NCI-H2107 treated with DMSO at 0.1 percent for 48 hours (cell line): ENCODE results near the gene DHODH.
A peak's percentile ranks its signal among the peaks of the same experiment; 100 is the strongest.
"Not testable (repeated sequence)": the region's sequence is repeated elsewhere in the genome, so short reads cannot be mapped to it uniquely, and the experiment has no call there.

Experiments used
- DNase-seq: peaks from one replicate; lab custom pipeline; 2025; ENCODE audit not compliant: unreplicated experiment; lab: John Stamatoyannopoulos, UW

The DHODH gene

GRCh38 chr16:72008424-72009216 lies at the start of gene DHODH:
Gene DHODH, plus strand, starts transcription at chr16:72008744. Its CDS starts 21 bp downstream, at chr16:72008765.
- peak; percentile 95 for DNase-seq

GRCh38 chr16:71961066-71962039 lies 47.2 kb upstream of the DHODH start:
- peak; percentile 81 for DNase-seq

- DNase-seq: no peak
Observed at GRCh38 chr16:71963125-71963875, 45.2 kb upstream of the DHODH start.

GRCh38 chr16:71965223-71965622 lies 43.3 kb upstream of the DHODH start:
- DNase-seq: no peak

- no peak for DNase-seq
Observed at GRCh38 chr16:71966932-71967331, 41.6 kb upstream of the DHODH start.

GRCh38 chr16:71969353-71969752 lies 39.2 kb upstream of the DHODH start:
- DNase-seq: no peak

- no peak for DNase-seq
Observed at GRCh38 chr16:71971571-71971970, 37.0 kb upstream of the DHODH start.

GRCh38 chr16:71972356-71972755 lies 36.2 kb upstream of the DHODH start:
- no peak for DNase-seq

GRCh38 chr16:71973001-71973400 lies 35.5 kb upstream of the DHODH start:
- DNase-seq: no peak

GRCh38 chr16:71974068-71974818 lies 34.3 kb upstream of the DHODH start:
- DNase-seq: no peak

- no peak for DNase-seq
Observed at GRCh38 chr16:71985262-71985974, 23.1 kb upstream of the DHODH start.

- no peak for DNase-seq
Observed at GRCh38 chr16:71986131-71986530, 22.4 kb upstream of the DHODH start.

GRCh38 chr16:71995038-71995437 lies 13.5 kb upstream of the DHODH start:
- no peak for DNase-seq

- DNase-seq: not testable (repeated sequence)
Observed at GRCh38 chr16:71997578-71997977, 11.0 kb upstream of the DHODH start.

- DNase-seq: no peak
Observed at GRCh38 chr16:72001180-72001874, 7.2 kb upstream of the DHODH start.

- no peak for DNase-seq
Observed at GRCh38 chr16:72002619-72003018, 5.9 kb upstream of the DHODH start.

GRCh38 chr16:72008065-72008423 lies 500 bp upstream of the DHODH start:
- not testable (repeated sequence) for DNase-seq

GRCh38 chr16:72009779-72010178 lies 1.2 kb downstream of the DHODH start:
- DNase-seq: no peak

- DNase-seq: no peak
Observed at GRCh38 chr16:72012607-72013006, 4.1 kb downstream of the DHODH start.
